Adipocyte (in vitro differentiated cells): ENCODE data around the gene TAPT1.
"Not testable (repeated sequence)": the region's sequence is repeated elsewhere in the genome, so short reads cannot be mapped to it uniquely, and the experiment has no call there.

Experiments
- DNase-seq: peaks from one replicate; pipeline ENCODE4 v3.0.0-alpha.2; 2015; ENCODE audit warnings: low read depth
- H3K27me3 ChIP-seq: replicated peaks from 2 replicates; pipeline ENCODE4 v1.7.0; 2013; ENCODE audit warnings: mild to moderate bottlenecking, low read length, moderate library complexity; ENCODE audit not compliant: control insufficient read depth, insufficient read depth
- H3K36me3 ChIP-seq: 2 replicates; pipeline ENCODE4 v1.7.0; 2013; ENCODE audit warnings: low read length, mild to moderate bottlenecking, moderate library complexity; ENCODE audit not compliant: control insufficient read depth, insufficient read depth, severe bottlenecking
- H3K4me1 ChIP-seq: 2 replicates; pipeline ENCODE4 v1.7.0; 2013; ENCODE audit warnings: mild to moderate bottlenecking, low read length, moderate library complexity; ENCODE audit not compliant: control insufficient read depth, insufficient read depth
- H3K4me3 ChIP-seq: 2 replicates; pipeline ENCODE4 v1.7.0; 2013; ENCODE audit warnings: mild to moderate bottlenecking, low read length, moderate library complexity
- H3K9ac ChIP-seq: 2 replicates; pipeline ENCODE4 v1.7.0; 2013; ENCODE audit warnings: mild to moderate bottlenecking, low read length, moderate library complexity
- H3K9me3 ChIP-seq: 2 replicates; pipeline ENCODE4 v1.7.0; 2013; ENCODE audit warnings: mild to moderate bottlenecking, low read length, moderate library complexity; ENCODE audit not compliant: control insufficient read depth

The TAPT1 gene

GRCh38 chr4:16225863-16226815 is at the start of gene TAPT1:
TSS of gene TAPT1 (minus strand) at chr4:16226471. CDS start at chr4:16226457, 14 bp downstream.
- H3K4me3 ChIP-seq = peak within 1 kb of the TSS; percentile 94
- H3K9ac ChIP-seq = peak within 1 kb of the TSS; percentile 94
- peak; percentile 92 for DNase-seq
- H3K9me3 ChIP-seq = no peaks in the 10 kb centered on the region
- peaks cover 47% of the 10 kb centered on the region for H3K4me1 ChIP-seq
- no peaks in the 10 kb centered on the region for H3K36me3 ChIP-seq
- H3K27me3 ChIP-seq = no peaks in the 10 kb centered on the region

- Histone ChIP-seq H3K9ac (no peak overlapping the region), H3K4me1 (peaks cover 14% of the 10 kb centered on the region), H3K27me3 (no peaks in the 10 kb centered on the region), H3K36me3 (no peaks in the 10 kb centered on the region), H3K9me3 (peaks cover 4% of the 10 kb centered on the region), H3K4me3 (no peak overlapping the region)
- DNase-seq = no peak
Observed at GRCh38 chr4:16271411-16271810, 45.1 kb upstream of the TAPT1 start.

- Histone ChIP-seq H3K27me3 (no peaks in the 10 kb centered on the region), H3K9me3 (no peaks in the 10 kb centered on the region), H3K4me3 (no peak overlapping the region), H3K36me3 (no peaks in the 10 kb centered on the region), H3K4me1 (peaks cover 14% of the 10 kb centered on the region), H3K9ac (no peak overlapping the region)
- DNase-seq = no peak
Observed at GRCh38 chr4:16270454-16271328, 44.4 kb upstream of the TAPT1 start.

- H3K9me3 ChIP-seq, H3K4me3 ChIP-seq, H3K36me3 ChIP-seq, H3K27me3 ChIP-seq, H3K9ac ChIP-seq: not testable (repeated sequence)
- H3K4me1 ChIP-seq = peaks cover 14% of the 10 kb centered on the region
- peak; percentile 93 for DNase-seq
Observed at GRCh38 chr4:16269742-16270453, 43.6 kb upstream of the TAPT1 start.

- peaks cover 18% of the 10 kb centered on the region for H3K4me1 ChIP-seq
- H3K27me3 ChIP-seq = no peaks in the 10 kb centered on the region
- H3K9ac ChIP-seq = no peak overlapping the region
- H3K9me3 ChIP-seq = no peaks in the 10 kb centered on the region
- no peaks in the 10 kb centered on the region for H3K36me3 ChIP-seq
- DNase-seq = no peak
- no peak overlapping the region for H3K4me3 ChIP-seq
Observed at GRCh38 chr4:16269240-16269639, 43.0 kb upstream of the TAPT1 start.

GRCh38 chr4:16268290-16268689 is 42.0 kb upstream of the TAPT1 start:
- no peak for DNase-seq
- no peak overlapping the region for H3K9ac ChIP-seq
- H3K4me3 ChIP-seq = no peak overlapping the region
- no peaks in the 10 kb centered on the region for H3K27me3 ChIP-seq
- no peaks in the 10 kb centered on the region for H3K9me3 ChIP-seq
- peaks cover 18% of the 10 kb centered on the region for H3K4me1 ChIP-seq
- no peaks in the 10 kb centered on the region for H3K36me3 ChIP-seq

- H3K9me3 ChIP-seq = no peaks in the 10 kb centered on the region
- H3K4me3 ChIP-seq = no peak overlapping the region
- DNase-seq = no peak
- H3K27me3 ChIP-seq = no peaks in the 10 kb centered on the region
- H3K36me3 ChIP-seq = no peaks in the 10 kb centered on the region
- H3K4me1 ChIP-seq = peaks cover 18% of the 10 kb centered on the region
- no peak overlapping the region for H3K9ac ChIP-seq
Observed at GRCh38 chr4:16267639-16268038, 41.4 kb upstream of the TAPT1 start.

GRCh38 chr4:16265820-16266219 is 39.5 kb upstream of the TAPT1 start:
- Histone ChIP-seq H3K27me3 (no peaks in the 10 kb centered on the region), H3K9me3 (no peaks in the 10 kb centered on the region), H3K4me3 (no peak overlapping the region), H3K4me1 (peaks cover 18% of the 10 kb centered on the region), H3K9ac (no peak overlapping the region), H3K36me3 (no peaks in the 10 kb centered on the region)
- no peak for DNase-seq

GRCh38 chr4:16264798-16265197 is 38.5 kb upstream of the TAPT1 start:
- peak; percentile 80 for DNase-seq

GRCh38 chr4:16263056-16263455 is 36.8 kb upstream of the TAPT1 start:
- Histone ChIP-seq H3K9ac (no peak overlapping the region), H3K4me3 (no peak overlapping the region), H3K9me3 (no peaks in the 10 kb centered on the region), H3K36me3 (no peaks in the 10 kb centered on the region), H3K27me3 (no peaks in the 10 kb centered on the region), H3K4me1 (peaks cover 10% of the 10 kb centered on the region)
- DNase-seq = no peak

More at GRCh38 chr4:16264798-16265197, 38.5 kb upstream of the TAPT1 start:
- Histone ChIP-seq H3K9me3 (no peaks in the 10 kb centered on the region), H3K9ac (peak overlapping the region; percentile 28), H3K36me3 (no peaks in the 10 kb centered on the region), H3K4me3 (no peak overlapping the region), H3K4me1 (peaks cover 16% of the 10 kb centered on the region), H3K27me3 (no peaks in the 10 kb centered on the region)

GRCh38 chr4:16262188-16262587 is 35.9 kb upstream of the TAPT1 start:
- no peak for DNase-seq
- peaks cover 10% of the 10 kb centered on the region for H3K4me1 ChIP-seq
- no peaks in the 10 kb centered on the region for H3K27me3 ChIP-seq
- no peak overlapping the region for H3K9ac ChIP-seq
- no peak overlapping the region for H3K4me3 ChIP-seq
- H3K36me3 ChIP-seq = no peaks in the 10 kb centered on the region
- H3K9me3 ChIP-seq = no peaks in the 10 kb centered on the region
